ENCODE data around the gene JMJD7.
"Not testable (repeated sequence)": the region's sequence is repeated elsewhere in the genome, so short reads cannot be mapped to it uniquely, and the experiment has no call there.

The JMJD7 gene

DNA sequence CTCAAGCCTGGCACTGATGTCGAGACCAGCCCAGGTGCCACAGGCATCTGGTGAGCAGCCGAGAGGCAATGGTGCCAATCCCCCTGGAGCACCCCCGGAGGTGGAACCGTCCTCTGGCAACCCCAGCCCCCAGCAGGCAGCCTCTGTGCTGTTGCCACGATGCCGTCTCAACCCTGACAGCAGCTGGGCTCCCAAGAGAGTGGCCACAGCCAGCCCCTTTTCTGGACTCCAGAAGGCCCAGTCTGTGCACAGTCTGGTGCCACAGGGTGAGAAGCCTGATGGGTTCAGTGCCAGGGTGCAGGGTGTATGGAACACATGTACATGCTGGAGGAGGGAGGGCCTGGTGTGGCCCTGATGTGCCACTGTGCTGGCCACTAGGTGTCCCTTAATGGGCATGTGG lies 4.9 kb upstream of the JMJD7 start:
- DNase-seq = no peak

DNA sequence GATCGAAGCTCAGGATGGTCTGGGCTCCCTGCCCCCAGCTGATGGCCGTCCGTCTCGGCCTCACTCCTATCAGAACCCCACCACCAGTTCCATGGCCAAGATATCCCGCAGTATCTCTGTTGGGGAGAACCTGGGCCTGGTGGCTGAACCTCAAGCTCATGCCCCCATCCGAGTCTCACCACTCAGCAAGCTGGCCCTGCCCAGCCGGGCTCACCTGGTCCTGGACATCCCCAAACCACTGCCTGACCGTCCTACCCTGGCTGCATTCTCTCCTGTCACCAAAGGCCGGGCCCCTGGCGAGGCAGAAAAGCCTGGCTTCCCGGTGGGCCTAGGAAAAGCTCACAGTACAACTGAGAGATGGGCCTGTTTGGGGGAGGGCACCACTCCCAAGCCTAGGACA lies 4.4 kb upstream of the JMJD7 start:
- no peak for DNase-seq

DNA sequence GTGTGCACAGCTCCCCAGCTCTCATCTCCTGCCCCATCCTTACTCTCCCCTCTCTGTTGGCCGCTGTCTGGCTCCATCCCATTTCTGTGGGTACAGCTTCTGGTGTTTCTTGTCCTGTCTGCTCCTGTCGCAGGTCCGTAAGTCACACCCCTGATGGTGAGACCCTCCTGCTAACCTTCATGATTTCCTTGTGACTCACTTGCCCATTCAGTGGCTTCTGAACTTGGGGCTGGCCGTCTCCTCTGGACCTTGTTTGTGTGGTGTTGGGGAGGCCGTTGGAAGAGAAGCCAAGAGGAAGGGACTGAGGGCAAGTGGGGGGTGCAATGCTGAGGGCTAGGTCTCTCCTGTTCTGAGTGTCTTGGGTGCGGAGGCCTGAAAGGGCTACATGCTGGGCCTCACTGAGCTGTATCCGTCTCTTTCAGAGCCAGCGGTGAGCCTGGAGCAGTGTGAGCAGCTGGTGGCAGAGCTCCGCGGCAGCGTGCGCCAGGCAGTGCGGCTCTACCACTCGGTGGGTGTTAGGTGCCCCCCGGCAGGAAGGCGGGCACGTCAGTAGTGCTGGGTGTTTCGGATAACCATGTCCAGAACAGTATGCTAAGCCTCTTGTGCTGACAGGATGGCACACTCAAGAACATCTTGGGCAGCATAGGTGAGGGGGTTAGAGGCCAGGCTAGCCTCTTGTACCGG lies 3.7 kb upstream of the JMJD7 start:
- DNase-seq = no peak

DNA sequence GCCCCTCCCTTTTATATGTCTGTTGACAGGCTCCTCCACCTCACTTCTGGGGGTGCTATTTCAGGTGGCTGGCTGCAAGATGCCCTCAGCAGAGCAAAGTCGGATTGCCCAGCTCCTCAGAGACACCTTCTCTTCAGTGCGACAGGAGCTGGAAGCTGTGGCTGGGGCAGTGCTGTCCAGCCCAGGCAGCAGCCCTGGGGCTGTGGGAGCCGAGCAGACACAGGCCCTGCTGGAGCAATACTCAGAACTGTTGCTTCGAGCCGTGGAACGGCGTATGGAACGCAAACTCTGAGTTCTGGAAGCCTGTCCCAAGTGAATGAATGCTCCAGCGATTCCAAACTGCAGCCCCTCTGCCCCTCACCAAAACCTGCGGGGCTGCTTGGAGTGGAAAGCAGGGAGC lies 2.7 kb upstream of the JMJD7 start:
- no peak for DNase-seq

DNA sequence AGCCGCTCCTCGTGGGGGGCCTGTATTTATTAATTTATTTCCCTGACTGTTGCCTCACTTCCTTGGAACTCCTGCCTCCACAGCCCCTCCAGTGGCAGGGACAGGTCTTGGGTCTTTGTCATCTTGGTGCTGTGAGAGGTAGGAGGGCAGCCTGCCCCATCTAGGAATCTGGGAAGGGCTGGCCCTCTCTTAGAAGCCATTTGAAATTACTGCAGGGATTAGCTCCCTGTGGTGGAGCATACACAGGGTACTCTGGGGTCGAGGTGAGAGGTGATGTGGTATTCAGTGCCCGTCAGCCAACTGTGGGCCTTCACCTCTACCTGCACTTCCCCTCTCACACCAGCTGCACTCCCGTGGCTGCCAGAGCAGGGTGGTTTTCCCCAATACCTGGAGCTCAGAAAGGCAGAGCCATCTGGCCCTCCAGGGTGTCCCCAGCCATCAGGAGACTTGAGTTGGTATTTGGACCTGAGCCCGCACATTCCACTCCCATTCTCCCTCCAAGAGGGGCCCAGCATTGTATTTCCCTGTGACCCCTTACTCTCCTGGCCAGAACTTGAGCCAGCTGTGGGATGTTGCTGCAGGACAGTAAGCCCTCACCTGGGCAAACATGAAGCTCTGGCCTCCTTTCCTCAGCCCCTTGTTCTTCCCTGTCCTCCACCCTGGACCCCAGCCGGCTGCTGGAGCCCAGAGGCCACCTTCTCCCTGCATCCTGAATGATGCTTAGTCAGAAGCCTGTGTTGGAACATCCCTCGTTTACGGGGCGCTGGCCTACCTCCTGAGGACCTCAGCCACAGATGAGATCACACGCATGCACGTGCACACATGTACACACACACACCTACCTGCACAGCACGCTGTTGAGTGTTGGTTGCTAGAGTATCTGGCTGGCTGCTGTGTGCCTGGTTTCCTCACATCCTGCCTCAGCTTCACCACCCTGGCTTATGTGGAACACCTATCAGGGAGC lies 2.0 kb upstream of the JMJD7 start:
- DNase-seq = peak in 1 of 2 experiments; percentile 22

DNA sequence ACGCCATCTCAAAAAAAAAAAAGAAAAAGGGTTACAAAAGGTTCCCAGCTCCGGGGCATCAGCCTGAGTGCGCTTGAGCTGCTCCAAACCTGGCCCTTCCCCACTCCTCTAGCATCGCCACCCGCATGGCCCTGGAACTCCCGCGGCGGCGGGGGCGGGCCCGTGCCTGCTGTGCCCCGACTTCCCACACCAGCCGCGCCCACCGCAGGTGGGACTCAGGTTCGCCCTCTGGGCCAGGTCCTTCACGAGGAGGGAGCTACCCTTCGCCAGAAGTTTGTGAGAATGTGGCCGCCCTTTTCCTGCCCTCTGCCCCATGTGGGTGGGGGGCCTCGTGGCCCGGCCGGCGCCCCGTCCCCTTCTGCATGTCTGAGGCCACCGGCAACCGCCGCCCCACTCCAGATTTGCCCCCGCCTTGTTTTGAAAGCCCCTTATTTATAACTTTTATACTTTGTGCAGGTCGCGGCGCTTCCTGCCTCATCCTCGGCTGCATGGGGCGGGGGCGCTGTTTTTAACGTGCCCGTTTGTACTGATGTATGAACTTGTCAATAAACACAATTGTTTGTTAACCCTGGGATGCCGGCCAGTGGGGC lies 507 bp upstream of the JMJD7 start:
- DNase-seq = no peak

DNA sequence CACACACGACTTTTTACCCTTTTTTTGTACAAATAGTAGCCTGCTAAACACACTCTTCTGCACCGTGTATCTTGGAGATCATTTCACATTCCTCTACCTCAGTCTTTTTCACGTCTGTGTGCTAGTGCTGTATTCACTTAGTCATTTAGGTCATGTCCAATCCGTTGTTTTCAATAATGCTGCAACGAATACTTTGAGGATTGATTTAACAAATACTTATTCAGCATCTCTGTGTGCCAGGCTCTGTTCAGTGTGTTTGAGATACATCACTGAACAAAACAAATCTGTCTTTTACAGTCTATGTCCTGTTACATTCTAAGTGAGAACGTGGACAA lies 882 bp downstream of the JMJD7 start:
- no peak for DNase-seq

DNA sequence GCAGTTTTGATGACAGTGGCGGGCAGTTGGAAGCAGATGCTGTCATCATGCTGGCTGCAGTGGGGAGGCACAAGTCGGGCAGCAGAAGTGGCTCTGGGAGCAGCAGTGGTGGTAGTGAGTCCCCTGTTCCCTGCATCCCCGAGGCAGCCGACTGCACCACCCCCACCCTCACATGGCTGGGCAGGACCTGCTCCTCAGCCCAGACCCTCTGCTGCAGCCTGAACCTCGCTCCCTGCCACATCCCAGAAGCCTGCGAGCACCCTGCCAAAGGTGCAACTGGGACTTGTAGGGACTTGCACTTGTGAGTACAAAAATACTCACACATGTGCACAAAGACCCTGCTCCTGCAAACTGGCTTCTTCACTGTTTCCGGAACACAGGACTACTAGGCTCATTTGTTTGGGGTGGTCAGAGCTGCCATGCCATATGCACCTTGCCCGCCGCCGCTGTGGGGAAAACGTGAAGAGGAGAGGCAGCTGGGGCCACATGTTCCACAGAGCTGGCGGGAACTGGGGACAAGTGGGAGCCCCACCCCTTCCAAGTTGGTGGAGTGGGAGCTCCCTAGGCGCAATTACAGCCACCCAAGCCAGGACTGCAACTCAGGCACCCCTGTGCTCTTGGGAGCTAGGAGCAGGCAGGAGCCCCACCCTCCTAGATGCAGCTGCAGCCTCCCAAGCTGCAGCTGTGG lies 2.2 kb downstream of the JMJD7 start:
- DNase-seq = no peak

DNA sequence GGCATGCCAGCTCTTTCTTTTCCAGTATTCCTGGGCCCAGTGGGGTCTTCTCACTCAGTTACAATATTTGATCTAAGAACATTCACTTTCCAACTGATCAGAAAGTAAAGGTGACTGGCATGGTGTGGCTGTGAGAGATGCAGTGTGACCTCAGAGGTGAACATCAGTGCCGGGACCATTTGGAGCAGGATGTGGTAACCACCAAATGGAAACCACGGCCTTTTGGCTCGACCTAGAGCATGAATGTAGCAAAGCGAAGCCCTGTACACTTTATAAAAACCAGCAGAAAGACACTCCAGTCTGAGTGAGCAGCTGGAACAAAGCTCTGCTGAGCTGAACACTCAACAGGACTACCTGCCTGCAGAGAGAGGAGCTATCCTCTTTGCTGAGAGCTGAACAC lies 3.4 kb downstream of the JMJD7 start:
- not testable (repeated sequence) for DNase-seq

DNA sequence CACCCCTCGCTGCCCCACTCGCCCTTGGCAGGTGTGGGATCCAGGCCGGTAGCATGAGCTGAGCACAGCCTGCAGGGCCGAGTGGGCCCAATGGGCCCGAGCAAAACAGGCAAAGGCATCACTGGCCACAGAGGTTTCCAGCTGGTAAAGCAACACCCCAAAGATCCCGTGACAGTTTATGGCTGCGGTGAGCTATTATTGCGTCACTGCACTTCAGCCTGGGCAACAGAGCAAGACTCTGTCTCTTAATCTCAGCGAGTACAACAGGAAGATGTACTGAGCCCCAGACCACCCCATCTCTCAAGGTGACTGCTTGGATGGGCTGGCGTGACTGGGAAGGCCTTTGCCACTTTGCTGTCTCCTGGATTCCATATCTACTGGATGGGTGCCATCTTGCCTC lies 4.3 kb downstream of the JMJD7 start:
- no peak for DNase-seq

DNA sequence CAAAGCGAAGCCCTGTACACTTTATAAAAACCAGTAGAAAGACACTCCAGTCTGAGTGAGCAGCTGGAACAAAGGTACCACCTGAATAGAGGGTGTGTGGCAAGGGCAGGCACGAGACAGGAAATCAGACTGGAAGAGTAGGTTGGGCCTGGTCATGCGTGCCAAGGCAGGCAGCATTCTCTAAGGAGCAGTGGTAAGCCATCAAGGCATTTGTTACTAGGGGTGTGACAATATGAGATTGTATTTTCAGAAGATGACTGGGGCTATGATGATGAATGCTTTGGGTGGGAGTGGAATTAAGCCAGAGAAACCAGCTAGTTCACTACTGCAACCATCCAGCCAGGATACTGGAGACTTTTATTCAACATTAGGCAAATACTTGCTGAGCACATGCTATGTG lies 5.0 kb downstream of the JMJD7 start:
- no peak for DNase-seq

DNA sequence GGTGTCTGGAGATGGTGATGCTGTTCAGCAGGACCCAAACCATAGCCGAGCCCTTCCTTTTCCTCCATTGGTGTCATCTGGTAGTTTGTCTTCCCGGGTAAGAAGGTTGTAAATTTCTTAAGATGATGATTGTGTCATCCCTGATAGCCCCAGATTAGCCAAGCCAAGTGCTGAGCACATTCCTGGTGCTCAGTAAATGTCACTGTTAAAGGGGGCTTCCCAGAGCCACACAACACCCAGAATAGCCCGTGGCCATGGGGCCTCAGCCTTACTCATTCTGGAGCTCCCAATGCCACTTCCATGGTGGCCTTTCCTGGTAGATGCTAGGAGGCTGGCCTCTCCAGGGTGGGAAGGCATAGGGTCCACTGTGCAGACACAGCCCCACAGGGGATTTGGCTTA lies 6.2 kb downstream of the JMJD7 start:
- DNase-seq = no peak

DNA sequence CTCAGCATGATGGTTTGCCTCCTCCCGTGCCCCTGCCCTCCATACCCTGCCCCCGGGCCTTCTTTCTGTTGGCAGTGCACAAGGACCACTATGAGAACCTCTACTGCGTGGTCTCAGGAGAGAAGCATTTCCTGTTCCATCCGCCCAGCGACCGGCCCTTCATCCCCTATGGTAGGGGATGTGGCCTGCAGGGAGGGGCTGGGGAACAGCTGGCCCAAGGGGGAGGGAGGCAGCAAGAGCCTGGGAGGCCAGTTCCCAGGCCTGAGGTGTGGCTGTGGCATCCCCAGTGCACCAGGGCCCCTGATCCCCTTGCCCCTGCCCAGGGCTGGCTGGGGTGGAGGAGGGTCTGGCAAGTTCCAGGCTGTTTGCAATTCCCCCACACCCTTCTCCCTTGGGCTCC lies 8.2 kb downstream of the JMJD7 start:
- DNase-seq = no peak

DNA sequence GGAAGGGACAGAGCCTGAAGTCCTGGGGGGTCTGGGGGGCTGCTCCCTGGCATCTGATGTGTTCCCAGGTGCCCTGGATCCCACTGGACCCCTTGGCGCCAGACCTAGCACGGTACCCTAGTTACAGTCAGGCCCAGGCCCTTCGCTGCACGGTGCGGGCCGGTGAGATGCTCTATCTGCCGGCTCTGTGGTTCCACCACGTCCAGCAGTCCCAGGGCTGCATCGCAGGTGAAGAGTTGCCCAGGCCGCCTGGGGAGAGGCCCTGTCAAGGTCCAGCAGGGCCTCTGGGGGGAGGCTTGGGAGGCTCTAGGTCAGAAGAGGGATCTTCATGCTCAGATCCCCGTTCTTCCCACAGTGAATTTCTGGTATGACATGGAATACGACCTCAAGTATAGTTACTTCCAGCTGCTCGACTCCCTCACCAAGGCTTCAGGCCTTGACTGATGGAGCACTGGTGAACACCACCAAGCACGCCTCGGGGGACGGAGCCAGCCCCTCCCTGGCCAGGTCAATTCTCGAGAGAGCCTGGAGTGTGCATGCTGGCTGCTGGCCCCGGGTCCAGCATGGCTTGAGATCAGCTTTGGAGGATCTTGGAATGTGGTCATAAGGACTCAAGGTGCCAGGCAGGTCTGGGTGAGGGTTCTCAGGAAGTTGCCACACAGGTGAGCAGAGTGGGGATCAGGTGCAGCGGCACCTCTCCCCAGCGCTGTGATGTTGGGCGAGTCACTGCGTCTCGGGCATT lies 9.0 kb downstream of the JMJD7 start:
- no peak for DNase-seq

DNA sequence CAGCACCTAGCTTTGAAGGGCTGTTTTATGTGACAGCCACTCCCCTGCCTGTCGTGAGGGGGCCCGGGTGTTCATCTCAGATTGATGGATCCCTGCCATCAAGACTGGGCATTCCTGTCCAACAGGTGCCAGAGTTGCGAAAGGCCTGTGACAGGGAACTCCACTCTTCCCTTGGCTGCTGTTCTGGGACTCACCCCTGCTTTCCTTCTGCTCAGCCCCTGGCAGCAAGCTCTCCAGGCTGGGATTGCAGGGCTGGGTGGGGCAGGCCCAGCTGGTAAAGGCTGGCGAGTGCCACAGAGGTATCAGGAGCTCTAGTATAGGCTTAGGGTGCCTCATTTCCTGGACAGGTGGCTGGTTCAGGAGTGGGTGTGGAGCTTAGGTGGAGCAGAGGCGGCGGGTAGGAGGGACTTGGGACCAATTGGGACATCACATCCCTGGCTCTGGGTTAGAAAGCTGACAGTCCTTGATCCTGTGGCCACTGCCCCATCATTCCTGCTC lies 10.6 kb downstream of the JMJD7 start, which contains the start of gene PLA2G4B:
TSS of gene PLA2G4B (plus strand) at position 448 of the 498 bp plus-strand sequence. CDS start 67 bp downstream, outside the sequence.
- DNase-seq = peak in 1 of 2 experiments; percentile 38

DNA sequence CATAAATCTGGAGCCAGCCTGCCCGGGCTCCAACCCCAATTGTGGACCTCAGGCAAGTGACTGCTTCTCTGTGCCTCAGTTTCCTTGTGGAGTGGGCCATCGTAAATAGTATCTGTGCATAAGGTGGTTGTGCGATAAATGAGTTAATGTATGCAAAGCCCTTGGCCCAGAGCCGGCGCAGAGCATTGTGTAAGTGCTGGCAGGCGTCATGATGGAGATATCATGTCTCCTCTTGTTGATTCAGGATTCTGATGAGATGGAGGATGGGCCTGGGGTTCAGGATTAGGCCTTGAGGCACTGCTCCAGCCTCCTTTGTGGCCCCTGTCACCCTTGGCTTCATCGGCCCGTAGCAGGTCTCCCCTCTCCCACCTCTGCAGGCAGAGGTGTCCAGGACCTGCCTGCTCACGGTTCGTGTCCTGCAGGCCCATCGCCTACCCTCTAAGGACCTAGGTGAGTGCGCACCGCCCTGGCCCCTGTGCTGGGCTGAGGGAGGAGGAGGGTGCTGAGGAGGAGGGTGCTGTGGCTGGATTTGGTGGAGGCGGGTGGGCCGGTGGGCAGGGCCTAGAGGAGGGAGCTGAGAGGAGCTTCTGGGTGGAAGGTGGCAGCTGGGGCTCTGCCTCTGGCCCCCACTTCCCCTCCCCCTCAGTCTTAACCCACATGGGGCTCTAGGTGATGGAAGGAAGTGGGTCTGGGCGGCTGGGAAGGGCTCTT lies 12.0 kb downstream of the JMJD7 start:
- DNase-seq = peak in 1 of 2 experiments; percentile 44

DNA sequence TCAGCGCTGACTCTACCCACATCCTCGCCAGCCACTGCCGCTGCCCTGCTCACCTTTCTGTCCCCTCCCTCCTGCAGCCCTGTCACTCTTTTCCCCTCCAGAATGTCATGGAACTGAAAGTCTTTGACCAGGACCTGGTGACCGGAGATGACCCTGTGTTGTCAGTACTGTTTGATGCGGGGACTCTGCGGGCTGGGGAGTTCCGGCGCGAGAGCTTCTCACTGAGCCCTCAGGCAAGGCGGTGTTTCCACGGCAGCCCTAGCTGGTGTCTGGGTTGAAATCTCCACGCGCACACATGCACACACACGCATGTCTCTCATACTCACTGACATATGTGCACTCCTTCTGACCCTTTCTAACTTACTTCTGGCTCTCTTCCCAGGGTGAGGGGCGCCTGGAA lies 12.8 kb downstream of the JMJD7 start:
- no peak for DNase-seq

DNA sequence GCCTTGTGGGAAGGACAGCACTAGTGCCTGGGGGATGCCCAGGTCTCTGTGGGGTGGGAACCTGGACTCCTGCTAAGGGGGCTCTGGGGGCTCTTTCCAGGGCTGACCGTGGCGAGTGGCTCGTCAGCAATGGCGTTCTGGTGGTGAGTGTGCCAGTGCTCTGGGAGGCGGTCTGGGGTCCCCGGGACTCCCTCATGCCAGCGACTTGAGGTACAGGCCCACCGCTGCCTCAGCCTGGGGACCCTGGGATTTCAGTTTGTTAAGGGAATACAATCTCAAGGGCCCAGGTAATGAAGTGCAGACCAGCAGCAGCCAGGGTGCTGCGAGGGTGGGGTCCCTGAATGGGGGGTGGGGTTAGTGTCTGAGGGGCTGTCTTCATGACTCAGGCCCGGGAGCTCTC lies 13.2 kb downstream of the JMJD7 start:
- no peak for DNase-seq

DNA sequence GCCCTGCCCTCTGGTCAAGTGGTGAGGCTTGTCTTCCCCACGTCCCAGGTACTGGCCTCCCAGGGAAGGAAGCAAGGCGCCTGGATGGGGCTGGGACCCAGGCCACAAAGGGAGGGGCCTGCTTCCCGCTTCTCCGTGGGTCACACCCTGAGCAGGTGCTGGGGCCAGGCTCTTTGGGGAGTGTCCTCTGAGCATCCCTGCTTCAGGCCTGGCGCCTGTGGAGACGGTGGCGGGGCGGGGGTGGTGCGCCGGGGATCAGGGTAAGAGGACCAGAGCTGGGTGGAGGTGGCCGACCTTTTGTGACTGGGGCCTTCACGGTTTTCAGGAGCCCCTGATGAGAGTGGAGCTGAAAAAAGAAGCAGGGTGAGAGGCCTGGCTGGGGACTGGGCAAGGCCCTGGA lies 14.3 kb downstream of the JMJD7 start:
- no peak for DNase-seq

DNA sequence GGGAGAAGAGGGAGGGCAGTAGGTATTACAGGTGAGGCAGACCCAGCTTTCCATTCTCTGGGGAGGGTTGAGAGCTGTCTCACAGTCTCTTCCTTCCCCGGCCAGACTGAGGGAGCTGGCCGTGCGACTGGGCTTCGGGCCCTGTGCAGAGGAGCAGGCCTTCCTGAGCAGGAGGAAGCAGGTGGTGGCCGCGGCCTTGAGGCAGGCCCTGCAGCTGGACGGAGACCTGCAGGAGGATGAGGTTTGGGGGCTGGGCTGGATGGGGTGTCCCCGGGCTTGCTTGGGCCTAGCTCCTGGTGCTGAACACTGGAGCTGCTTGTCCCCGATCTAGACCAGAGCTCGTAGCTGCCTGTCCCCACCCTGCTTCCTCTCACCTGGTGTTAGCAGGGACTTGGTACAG lies 15.7 kb downstream of the JMJD7 start:
- DNase-seq = no peak

DNA sequence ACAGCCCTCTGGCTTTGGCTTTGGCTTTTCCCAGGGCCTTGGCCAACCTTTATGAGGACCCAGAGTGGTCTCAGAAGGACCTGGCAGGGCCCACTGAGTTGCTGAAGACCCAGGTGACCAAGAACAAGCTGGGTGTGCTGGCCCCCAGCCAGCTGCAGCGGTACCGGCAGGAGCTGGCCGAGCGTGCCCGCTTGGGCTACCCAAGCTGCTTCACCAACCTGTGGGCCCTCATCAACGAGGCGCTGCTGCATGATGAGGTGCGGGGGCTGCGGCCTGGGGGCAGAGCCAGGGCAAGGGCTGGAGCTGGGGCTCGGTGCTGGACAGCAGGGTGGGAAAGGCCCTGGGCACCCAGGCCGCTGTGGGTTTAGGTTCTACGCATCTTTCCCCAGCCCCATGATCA lies 16.9 kb downstream of the JMJD7 start:
- no peak for DNase-seq

DNA sequence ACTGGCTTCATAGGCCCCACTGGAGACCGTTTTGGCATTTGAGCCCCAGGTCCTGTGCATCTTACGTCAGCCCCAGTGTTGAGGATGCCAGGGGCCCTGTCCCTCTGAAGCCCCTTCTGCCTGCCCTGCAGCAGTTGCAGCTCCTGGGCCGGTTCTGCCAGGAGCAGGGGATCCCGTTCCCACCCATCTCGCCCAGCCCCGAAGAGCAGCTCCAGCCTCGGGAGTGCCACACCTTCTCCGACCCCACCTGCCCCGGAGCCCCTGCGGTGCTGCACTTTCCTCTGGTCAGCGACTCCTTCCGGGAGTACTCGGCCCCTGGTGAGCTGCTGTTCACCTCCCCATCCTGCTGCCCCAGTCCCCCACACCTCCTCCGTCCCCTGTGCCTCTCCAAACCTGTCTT lies 19.3 kb downstream of the JMJD7 start:
- no peak for DNase-seq
